Activated CD8-positive, alpha-beta T cell treated with anti-CD3 and anti-CD28 coated beads for 36 hours (primary cell): ENCODE results near the gene NLGN1. TPM values are rescaled to one million over a fixed set of nuclear protein-coding genes. Genes with fewer than 3 reads are reported as not detected.

Experiments used
- ATAC-seq: fragments of 200-7000 bp; cut with Tn5 transposase; one replicate; pipeline ENCODE4 v1.10.0; 2021; ENCODE audit warnings: mild to moderate bottlenecking, moderate library complexity
- CTCF ChIA-PET: fragments of 350-600 bp; sonication (Branson Sonifier 250); formaldehyde crosslinking; loops from one replicate; lab custom pipeline; 2021; ENCODE audit warnings: antibody characterized with exemption; lab: Charles Lee
- POLR2A ChIA-PET: fragments of 350-600 bp; sonication (Branson Sonifier 250); formaldehyde crosslinking; loops from one replicate; lab custom pipeline; 2021; ENCODE audit warnings: antibody characterized with exemption; lab: Charles Lee
- DNase-seq: peaks from one replicate; pipeline ENCODE4 v3.0.0-alpha.2; 2020
- H3K27ac Mint-ChIP-seq: one replicate; pipeline ENCODE4 v1.8.0; 2021; ENCODE audit warnings: mild to moderate bottlenecking, mixed read lengths
- H3K27me3 Mint-ChIP-seq: one replicate; pipeline ENCODE4 v1.8.0; 2021; ENCODE audit warnings: mixed read lengths
- H3K36me3 Mint-ChIP-seq: one replicate; pipeline ENCODE4 v1.8.0; 2021; ENCODE audit warnings: low read depth, mixed read lengths
- H3K4me1 Mint-ChIP-seq: one replicate; pipeline ENCODE4 v1.8.0; 2021; ENCODE audit warnings: low read depth, mixed read lengths
- H3K4me3 Mint-ChIP-seq: one replicate; pipeline ENCODE4 v1.8.0; 2021; ENCODE audit warnings: mild to moderate bottlenecking, moderate library complexity, mixed read lengths
- H3K9me3 Mint-ChIP-seq: one replicate; pipeline ENCODE4 v1.8.0; 2021; ENCODE audit warnings: mixed read lengths
- intact Hi-C: fragments of 100-400 bp; cut with micrococcal nuclease; formaldehyde crosslinking; loops from one replicate; pipeline ENCODE4 v1.10.0; 2022
- total RNA-seq, 2 experiments: library from RNA; stranded (reverse); gene quantifications; one replicate each; pipeline ENCODE4 v1.2.3, GENCODE V29; 2021
- TF ChIP-seq, protein P1 (sequence below): fragments of 200-600 bp; IDR thresholded peaks from one replicate; pipeline ENCODE4 v1.8.0; 2022; ENCODE audit warnings: antibody characterized with exemption, mild to moderate bottlenecking

NLGN1 gene
- total RNA-seq, 2 experiments from 2014 or later, result not detected

DNA sequence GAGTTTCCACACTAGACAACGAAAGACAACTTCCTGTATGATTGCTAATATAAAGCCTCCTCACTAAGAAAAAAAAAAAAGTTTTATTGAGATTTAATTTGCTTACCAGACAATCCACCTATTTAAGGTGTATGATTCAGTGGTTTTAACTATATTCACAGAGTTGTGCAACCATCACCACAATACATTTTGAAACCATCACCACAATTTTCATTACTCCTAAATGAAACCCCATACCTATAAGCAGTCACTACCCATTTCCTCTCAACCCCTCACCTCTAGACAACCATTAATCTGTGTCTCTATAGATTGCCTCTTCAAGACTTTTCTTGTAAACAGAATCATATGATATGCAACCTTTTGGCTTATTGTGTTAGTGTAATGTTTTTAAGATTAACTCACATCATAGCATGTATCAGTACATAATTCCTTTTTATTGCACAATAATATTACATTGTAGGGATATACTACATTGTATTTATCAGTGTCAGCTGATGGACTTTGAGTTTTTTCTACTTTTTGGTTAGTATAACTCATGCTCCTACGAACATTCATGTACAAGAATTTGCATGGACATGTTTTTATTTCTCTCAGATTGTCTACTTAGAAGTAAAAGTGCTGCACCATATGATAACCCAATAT lies 339.7 kb downstream of the NLGN1 start:
- CTCF ChIA-PET, result no interaction called here
- DNase-seq (no peak), ATAC-seq (no peak)
- POLR2A ChIA-PET, result no interaction called here
- Mint-ChIP-seq H3K27me3 (no peaks in the 10 kb centered on the region), H3K27ac (no peak overlapping the region), H3K9me3 (peaks cover 2% of the 10 kb centered on the region), H3K4me3 (no peak overlapping the region), H3K36me3 (no peaks in the 10 kb centered on the region), H3K4me1 (no peaks in the 10 kb centered on the region)
- TF ChIP-seq, protein P1, sequence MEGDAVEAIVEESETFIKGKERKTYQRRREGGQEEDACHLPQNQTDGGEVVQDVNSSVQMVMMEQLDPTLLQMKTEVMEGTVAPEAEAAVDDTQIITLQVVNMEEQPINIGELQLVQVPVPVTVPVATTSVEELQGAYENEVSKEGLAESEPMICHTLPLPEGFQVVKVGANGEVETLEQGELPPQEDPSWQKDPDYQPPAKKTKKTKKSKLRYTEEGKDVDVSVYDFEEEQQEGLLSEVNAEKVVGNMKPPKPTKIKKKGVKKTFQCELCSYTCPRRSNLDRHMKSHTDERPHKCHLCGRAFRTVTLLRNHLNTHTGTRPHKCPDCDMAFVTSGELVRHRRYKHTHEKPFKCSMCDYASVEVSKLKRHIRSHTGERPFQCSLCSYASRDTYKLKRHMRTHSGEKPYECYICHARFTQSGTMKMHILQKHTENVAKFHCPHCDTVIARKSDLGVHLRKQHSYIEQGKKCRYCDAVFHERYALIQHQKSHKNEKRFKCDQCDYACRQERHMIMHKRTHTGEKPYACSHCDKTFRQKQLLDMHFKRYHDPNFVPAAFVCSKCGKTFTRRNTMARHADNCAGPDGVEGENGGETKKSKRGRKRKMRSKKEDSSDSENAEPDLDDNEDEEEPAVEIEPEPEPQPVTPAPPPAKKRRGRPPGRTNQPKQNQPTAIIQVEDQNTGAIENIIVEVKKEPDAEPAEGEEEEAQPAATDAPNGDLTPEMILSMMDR, result no peak
- intact Hi-C loops, result no loop called here

DNA sequence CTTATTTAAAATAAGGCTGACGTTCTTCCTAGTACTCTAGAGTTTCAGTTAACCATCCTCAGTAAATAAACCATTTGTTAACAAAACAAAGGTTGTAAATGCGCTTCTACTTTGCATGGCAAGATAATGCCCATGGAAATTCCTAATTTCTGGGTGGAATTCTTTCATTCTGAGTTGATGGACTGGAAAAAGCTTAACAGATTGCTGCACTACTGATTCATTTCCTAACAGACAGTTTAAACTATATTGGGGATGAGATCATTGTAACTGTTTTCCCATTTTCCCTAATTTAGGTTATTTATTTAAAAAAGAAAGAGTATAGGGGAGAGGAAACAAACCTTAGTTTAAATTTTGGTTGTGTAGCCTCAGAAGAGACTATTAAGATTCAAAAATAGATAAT lies 342.2 kb downstream of the NLGN1 start:
- Mint-ChIP-seq H3K4me3 (no peak overlapping the region), H3K36me3 (no peaks in the 10 kb centered on the region), H3K9me3 (peaks cover 2% of the 10 kb centered on the region), H3K4me1 (no peaks in the 10 kb centered on the region), H3K27ac (no peak overlapping the region), H3K27me3 (no peaks in the 10 kb centered on the region)
- TF ChIP-seq, protein P1, result no peak
- ATAC-seq (no peak), DNase-seq (no peak)
- intact Hi-C loops, result no loop called here
- CTCF ChIA-PET, result no interaction called here
- POLR2A ChIA-PET, result no interaction called here

DNA sequence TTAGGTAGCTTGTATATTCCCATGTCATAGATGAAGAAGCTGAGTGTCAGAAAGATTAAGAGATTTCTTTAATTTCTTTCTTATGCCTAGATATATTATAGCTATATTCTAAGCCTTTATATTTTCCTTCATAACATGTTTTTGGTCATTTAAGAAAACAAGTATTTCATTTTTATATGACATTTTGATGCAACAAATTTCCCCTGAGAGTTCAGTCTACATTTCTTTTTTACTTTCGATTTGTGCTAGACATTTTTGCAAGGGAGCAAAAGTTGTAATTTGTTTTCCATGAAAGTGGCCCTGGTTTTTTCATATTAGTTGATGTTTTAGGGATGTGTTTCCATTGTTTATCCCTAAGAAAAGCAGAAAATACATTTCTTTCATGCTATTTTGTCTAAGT lies 344.9 kb downstream of the NLGN1 start:
- CTCF ChIA-PET, result no interaction called here
- Mint-ChIP-seq H3K9me3 (no peaks in the 10 kb centered on the region), H3K36me3 (no peaks in the 10 kb centered on the region), H3K27me3 (no peaks in the 10 kb centered on the region), H3K4me3 (no peak overlapping the region), H3K4me1 (no peaks in the 10 kb centered on the region), H3K27ac (no peak overlapping the region)
- ATAC-seq, result no peak
- intact Hi-C loops, result no loop called here
- POLR2A ChIA-PET, result no interaction called here
- no peak for DNase-seq
- TF ChIP-seq, protein P1, result no peak

DNA sequence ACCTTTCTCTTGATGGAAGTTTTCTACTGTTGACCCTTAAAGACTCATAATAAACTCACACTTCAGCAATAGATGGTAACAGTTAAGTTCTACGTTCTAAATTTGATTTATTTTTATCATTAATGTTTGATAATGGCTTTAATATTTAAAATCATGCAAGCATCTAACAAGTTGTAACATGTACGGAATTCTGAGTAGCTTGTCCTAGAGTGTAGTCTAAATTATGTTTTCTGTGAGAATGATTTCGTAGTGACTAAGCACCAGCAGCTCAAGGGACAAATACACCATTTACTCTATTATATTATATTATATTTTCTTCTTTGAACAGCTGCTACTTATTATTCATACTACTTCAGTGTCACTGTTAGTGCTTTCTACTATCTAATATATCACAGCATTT lies 345.6 kb downstream of the NLGN1 start:
- no peaks in the 10 kb centered on the region for H3K9me3 Mint-ChIP-seq
- no peak for ATAC-seq
- no peak overlapping the region for H3K27ac Mint-ChIP-seq
- TF ChIP-seq, protein P1, result no peak
- no peak overlapping the region for H3K4me3 Mint-ChIP-seq
- DNase-seq, result no peak
- ChIA-PET POLR2A (no interaction called here), CTCF (no interaction called here)
- intact Hi-C loops, result no loop called here
- H3K4me1 Mint-ChIP-seq, result no peaks in the 10 kb centered on the region
- no peaks in the 10 kb centered on the region for H3K36me3 Mint-ChIP-seq
- H3K27me3 Mint-ChIP-seq, result no peaks in the 10 kb centered on the region

DNA sequence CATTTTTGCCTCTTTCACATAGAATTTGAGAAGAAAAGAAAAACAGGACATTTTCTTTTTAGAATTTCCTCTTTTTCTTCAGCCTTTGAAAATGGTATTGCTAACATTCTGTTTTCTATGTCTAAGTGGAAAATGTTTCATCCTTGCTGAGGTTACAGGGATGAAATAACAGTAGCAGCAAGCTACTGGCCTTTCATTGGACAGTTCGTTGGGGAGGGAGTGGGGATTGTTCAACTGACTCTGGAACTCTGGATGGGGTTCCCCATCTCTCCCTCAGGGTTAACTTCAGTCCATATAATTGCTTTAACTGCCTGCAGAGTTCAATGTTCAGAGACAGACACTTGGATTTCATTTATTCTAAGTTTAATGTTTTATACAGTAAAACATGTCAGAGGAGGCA lies 346.0 kb downstream of the NLGN1 start:
- intact Hi-C loops, result no loop called here
- POLR2A ChIA-PET, result no interaction called here
- H3K27ac Mint-ChIP-seq, result no peak overlapping the region
- no peaks in the 10 kb centered on the region for H3K9me3 Mint-ChIP-seq
- no peaks in the 10 kb centered on the region for H3K36me3 Mint-ChIP-seq
- ATAC-seq (no peak), DNase-seq (no peak)
- CTCF ChIA-PET, result no interaction called here
- TF ChIP-seq, protein P1, result no peak
- no peaks in the 10 kb centered on the region for H3K27me3 Mint-ChIP-seq
- no peaks in the 10 kb centered on the region for H3K4me1 Mint-ChIP-seq
- no peak overlapping the region for H3K4me3 Mint-ChIP-seq
